Panc1 (cell line): ENCODE data around the gene SV2B. TPM values are rescaled to one million over a fixed set of nuclear protein-coding genes. Genes with fewer than 3 reads are reported as not detected.

Source experiments
- ATAC-seq: fragments of 200-7000 bp; cut with Tn5 transposase; 2 replicates; pipeline ENCODE4 v1.9.1; 2020; ENCODE audit warnings: mild to moderate bottlenecking, moderate library complexity
- BruUV-seq: library from RNA; stranded (reverse); fragments of 400-500 nt; replicated peaks from 2 replicates; lab custom pipeline; 2021; lab: Mats Ljungman, UMichigan
- CTCF ChIA-PET: fragments of 300-600 bp; sonication (Branson Sonifier 250); formaldehyde crosslinking; loops from one replicate; lab custom pipeline; 2022; ENCODE audit warnings: antibody characterized with exemption; lab: Charles Lee
- POLR2A ChIA-PET: fragments of 300-600 bp; sonication (Branson Sonifier 250); formaldehyde crosslinking; loops from one replicate; lab custom pipeline; 2022; ENCODE audit warnings: antibody characterized with exemption; lab: Charles Lee
- DNase-seq: peaks from one replicate; pipeline ENCODE4 v3.0.0-alpha.2; 2010; ENCODE audit warnings: low read depth, low spot score
- H3K27ac ChIP-seq: 2 replicates; pipeline ENCODE4 v1.5.1; 2011; ENCODE audit warnings: mild to moderate bottlenecking, low read length, inconsistent platforms
- H3K27me3 ChIP-seq: fragments of 200-500 bp; sonication (Bioruptor generic); 2 replicates; pipeline ENCODE4 v1.6.0; 2014; ENCODE audit warnings: low read length, inconsistent platforms; ENCODE audit not compliant: control insufficient read depth, insufficient read depth
- H3K36me3 ChIP-seq: fragments of 200-500 bp; sonication (Bioruptor generic); 2 replicates; pipeline ENCODE4 v1.5.1; 2014; ENCODE audit warnings: inconsistent platforms, mild to moderate bottlenecking, low read length, moderate library complexity; ENCODE audit not compliant: control insufficient read depth, insufficient read depth
- H3K4me1 ChIP-seq: 2 replicates; pipeline ENCODE4 v1.5.1; 2011; ENCODE audit warnings: inconsistent platforms, mild to moderate bottlenecking, low read length, moderate library complexity; ENCODE audit not compliant: control insufficient read depth, insufficient read depth
- H3K4me3 ChIP-seq, 2 experiments: 2 replicates each; pipeline ENCODE4 v1.5.1; 2011 to 2012; ENCODE audit warnings: low read depth in 2 of 2, low read length in 2 of 2, mild to moderate bottlenecking in 2 of 2, inconsistent platforms in 1 of 2, moderate library complexity in 1 of 2
- H3K9me3 ChIP-seq: fragments of 200-500 bp; sonication (Bioruptor generic); 2 replicates; pipeline ENCODE4 v1.5.1; 2014; ENCODE audit warnings: low read depth, mild to moderate bottlenecking, inconsistent platforms, low read length, moderate library complexity; ENCODE audit not compliant: control insufficient read depth, insufficient read depth
- CTCF ChIP-seq: fragments of 450-650 bp; IDR thresholded peaks from 2 replicates; pipeline ENCODE4 v1.5.1; 2017; ENCODE audit warnings: mild to moderate bottlenecking
- POLR2AphosphoS5 ChIP-seq: IDR thresholded peaks from 2 replicates; pipeline ENCODE4 v1.6.1; 2012; ENCODE audit warnings: mild to moderate bottlenecking, low read depth, low read length, moderate library complexity
- SIN3A ChIP-seq: IDR thresholded peaks from 2 replicates; pipeline ENCODE4 v1.6.1; 2012; ENCODE audit warnings: low read depth, mild to moderate bottlenecking, low read length, moderate library complexity, borderline replicate concordance; ENCODE audit not compliant: insufficient read depth
- TCF7L2 ChIP-seq: IDR thresholded peaks from 2 replicates; pipeline ENCODE4 v1.6.1; 2011; ENCODE audit warnings: mild to moderate bottlenecking, low read depth, low read length, inconsistent platforms
- in situ Hi-C: cut with HindIII; loops from 2 replicates; pipeline ENCODE4 v1.10.0; 2016; ENCODE audit warnings: low sequenced_read_pairs, low pct_unique_long_range_greater_than_20kb
- intact Hi-C: fragments of 100-400 bp; cut with micrococcal nuclease; formaldehyde crosslinking; loops from one replicate; pipeline ENCODE4 v1.10.0; 2022; ENCODE audit not compliant: unreplicated experiment
- total RNA-seq: library from RNA; stranded (reverse); gene quantifications from one replicate; pipeline ENCODE4 v1.2.1, GENCODE V29; 2021; ENCODE audit not compliant: unreplicated experiment
- TF ChIP-seq, protein P1 (sequence below), 2 experiments: IDR thresholded peaks; 2 replicates each; pipeline ENCODE4 v1.6.1; 2011 to 2012; ENCODE audit warnings: low read depth in 2 of 2, control low read depth in 1 of 2, low read length in 1 of 2, mild to moderate bottlenecking in 1 of 2, moderate library complexity in 1 of 2; ENCODE audit not compliant: insufficient read depth in 1 of 2

The SV2B gene
- total RNA-seq, 1 experiment from 2014 or later: not detected

DNA sequence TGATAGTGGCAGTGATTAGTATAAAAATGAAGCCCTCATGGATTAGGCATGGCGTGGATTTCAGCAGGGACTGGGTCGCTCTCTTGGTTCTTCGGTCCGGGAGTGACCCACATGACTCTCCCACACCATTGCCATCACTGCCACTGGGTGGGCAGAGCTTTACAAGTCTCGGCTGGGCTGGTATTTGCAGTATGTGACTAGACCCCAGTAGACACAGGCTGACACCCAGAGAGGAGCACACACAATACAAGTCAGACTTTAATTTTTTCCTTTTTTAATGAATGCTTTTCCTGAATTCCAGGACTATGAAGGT is 1.5 kb downstream of the SV2B start:
- ChIA-PET POLR2A (no interaction called here), CTCF (no interaction called here)
- H3K4me3 ChIP-seq: no peak overlapping the region
- peaks cover 46% of the 10 kb centered on the region for H3K27me3 ChIP-seq
- intact Hi-C loops: no loop called here
- H3K9me3 ChIP-seq: no peaks in the 10 kb centered on the region
- TF ChIP-seq POLR2AphosphoS5 (no peak), CTCF (no peak), TCF7L2 (no peak), SIN3A (no peak)
- TF ChIP-seq, protein P1, sequence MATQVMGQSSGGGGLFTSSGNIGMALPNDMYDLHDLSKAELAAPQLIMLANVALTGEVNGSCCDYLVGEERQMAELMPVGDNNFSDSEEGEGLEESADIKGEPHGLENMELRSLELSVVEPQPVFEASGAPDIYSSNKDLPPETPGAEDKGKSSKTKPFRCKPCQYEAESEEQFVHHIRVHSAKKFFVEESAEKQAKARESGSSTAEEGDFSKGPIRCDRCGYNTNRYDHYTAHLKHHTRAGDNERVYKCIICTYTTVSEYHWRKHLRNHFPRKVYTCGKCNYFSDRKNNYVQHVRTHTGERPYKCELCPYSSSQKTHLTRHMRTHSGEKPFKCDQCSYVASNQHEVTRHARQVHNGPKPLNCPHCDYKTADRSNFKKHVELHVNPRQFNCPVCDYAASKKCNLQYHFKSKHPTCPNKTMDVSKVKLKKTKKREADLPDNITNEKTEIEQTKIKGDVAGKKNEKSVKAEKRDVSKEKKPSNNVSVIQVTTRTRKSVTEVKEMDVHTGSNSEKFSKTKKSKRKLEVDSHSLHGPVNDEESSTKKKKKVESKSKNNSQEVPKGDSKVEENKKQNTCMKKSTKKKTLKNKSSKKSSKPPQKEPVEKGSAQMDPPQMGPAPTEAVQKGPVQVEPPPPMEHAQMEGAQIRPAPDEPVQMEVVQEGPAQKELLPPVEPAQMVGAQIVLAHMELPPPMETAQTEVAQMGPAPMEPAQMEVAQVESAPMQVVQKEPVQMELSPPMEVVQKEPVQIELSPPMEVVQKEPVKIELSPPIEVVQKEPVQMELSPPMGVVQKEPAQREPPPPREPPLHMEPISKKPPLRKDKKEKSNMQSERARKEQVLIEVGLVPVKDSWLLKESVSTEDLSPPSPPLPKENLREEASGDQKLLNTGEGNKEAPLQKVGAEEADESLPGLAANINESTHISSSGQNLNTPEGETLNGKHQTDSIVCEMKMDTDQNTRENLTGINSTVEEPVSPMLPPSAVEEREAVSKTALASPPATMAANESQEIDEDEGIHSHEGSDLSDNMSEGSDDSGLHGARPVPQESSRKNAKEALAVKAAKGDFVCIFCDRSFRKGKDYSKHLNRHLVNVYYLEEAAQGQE (IDR thresholded peaks at IDR 0.05; ENCODE audit: insufficient read depth in 1 of 2, low read depth in 2 of 2, low read length in 1 of 2): no peak
- ATAC-seq (no peak), DNase-seq (no peak)
- no peaks in the 10 kb centered on the region for H3K4me1 ChIP-seq
- BruUV-seq: no TSS peak
- in situ Hi-C loops: no loop called here
- no peaks in the 10 kb centered on the region for H3K36me3 ChIP-seq
- no peak overlapping the region for H3K27ac ChIP-seq

DNA sequence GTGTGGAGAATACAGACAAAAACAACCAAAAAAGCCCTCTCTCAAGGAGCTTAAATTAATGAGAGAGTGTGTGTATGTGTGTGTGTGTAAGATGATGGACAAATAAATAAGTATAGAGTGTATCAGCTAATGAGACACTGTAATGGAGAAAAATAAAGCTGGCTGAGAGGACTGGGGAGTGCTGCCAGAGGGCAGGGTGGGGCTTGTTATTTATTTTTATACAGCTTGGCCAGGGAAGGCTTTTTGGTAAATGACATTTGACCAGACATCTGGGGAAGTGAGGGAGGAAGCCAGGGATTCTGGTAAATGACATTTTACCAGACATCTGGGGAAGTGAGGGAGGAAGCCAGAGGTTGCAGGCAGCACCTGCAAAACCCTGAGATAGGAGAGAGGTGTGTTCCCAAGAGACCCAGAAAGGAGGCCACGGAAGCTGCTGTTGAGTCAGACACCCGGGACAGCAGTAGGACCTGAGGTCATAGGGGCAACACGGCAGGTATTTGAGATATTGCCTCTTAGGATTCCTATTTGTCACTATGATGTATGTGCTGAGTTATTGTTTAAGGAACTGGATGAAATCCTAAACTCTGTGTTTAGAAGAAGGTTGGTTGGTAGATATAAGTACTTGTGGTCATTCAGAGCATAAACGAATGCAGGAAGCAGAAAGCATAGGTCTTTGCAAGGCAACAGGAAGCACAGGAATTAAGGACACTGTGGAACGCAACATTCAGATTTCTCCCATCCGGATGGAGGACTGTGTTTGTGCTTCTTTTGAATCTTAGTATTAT is 2.7 kb downstream of the SV2B start:
- ATAC-seq (no peak), DNase-seq (no peak)
- H3K9me3 ChIP-seq: no peaks in the 10 kb centered on the region
- H3K27ac ChIP-seq: no peak overlapping the region
- BruUV-seq: no TSS peak
- TF ChIP-seq POLR2AphosphoS5: no peak
- TF ChIP-seq CTCF: no peak
- TF ChIP-seq, protein P1 (IDR thresholded peaks at IDR 0.05; ENCODE audit: insufficient read depth in 1 of 2, low read depth in 2 of 2, low read length in 1 of 2): no peak
- no peak for TF ChIP-seq TCF7L2
- TF ChIP-seq SIN3A: no peak
- POLR2A ChIA-PET: no interaction called here
- CTCF ChIA-PET: no interaction called here
- in situ Hi-C loops (no loop called here), intact Hi-C loops (no loop called here)
- no peak overlapping the region for H3K4me3 ChIP-seq
- peaks cover 36% of the 10 kb centered on the region for H3K27me3 ChIP-seq
- H3K4me1 ChIP-seq: no peaks in the 10 kb centered on the region
- H3K36me3 ChIP-seq: no peaks in the 10 kb centered on the region
